ENCODE data around the gene BNC2. TPM values are rescaled to one million over a fixed set of nuclear protein-coding genes. Genes with fewer than 3 reads are reported as not detected.

BNC2 gene
- total and polyA plus RNA-seq, 8 donors = 0.28 to 7.6 (median 0.99) TPM

- H3K4me1 ChIP-seq = no peaks in the 10 kb centered on the region
- DNase-seq (no peak), FAIRE-seq (no peak), ATAC-seq (no peak)
- 55 to 72% methylated on average over 7 of the region's 7 CpGs for WGBS, 2 donors
- H3K4me3 ChIP-seq = no peak overlapping the region
- H3K36me3 ChIP-seq = no peaks in the 10 kb centered on the region
- intact Hi-C loops (cut with DNase I) = loop anchor here in 1 of 3 donors (10.0 kb wide), 1 partner anchor 65 kb away; no protein-coding TSS in a partner anchor
- TF ChIP-seq, protein P1, sequence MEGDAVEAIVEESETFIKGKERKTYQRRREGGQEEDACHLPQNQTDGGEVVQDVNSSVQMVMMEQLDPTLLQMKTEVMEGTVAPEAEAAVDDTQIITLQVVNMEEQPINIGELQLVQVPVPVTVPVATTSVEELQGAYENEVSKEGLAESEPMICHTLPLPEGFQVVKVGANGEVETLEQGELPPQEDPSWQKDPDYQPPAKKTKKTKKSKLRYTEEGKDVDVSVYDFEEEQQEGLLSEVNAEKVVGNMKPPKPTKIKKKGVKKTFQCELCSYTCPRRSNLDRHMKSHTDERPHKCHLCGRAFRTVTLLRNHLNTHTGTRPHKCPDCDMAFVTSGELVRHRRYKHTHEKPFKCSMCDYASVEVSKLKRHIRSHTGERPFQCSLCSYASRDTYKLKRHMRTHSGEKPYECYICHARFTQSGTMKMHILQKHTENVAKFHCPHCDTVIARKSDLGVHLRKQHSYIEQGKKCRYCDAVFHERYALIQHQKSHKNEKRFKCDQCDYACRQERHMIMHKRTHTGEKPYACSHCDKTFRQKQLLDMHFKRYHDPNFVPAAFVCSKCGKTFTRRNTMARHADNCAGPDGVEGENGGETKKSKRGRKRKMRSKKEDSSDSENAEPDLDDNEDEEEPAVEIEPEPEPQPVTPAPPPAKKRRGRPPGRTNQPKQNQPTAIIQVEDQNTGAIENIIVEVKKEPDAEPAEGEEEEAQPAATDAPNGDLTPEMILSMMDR (IDR thresholded peaks at IDR 0.05) = no peak
- H3K27ac ChIP-seq = no peak overlapping the region
- no peaks in the 10 kb centered on the region for H3K9me3 ChIP-seq
- no peaks in the 10 kb centered on the region for H3K27me3 ChIP-seq
These were observed 250.5 kb downstream of the BNC2 start for GRCh38 chr9:16619914-16620520.

GRCh38 chr9:16619402-16619801 lies 251.1 kb downstream of the BNC2 start:
- ATAC-seq = no peak
- H3K4me1 ChIP-seq = no peaks in the 10 kb centered on the region
- intact Hi-C loops (cut with DNase I) = loop anchor here in 1 of 3 donors (10.0 kb wide), 1 partner anchor 65 kb away; no protein-coding TSS in a partner anchor
- no peaks in the 10 kb centered on the region for H3K36me3 ChIP-seq
- DNase-seq = no peak
- no peak overlapping the region for H3K4me3 ChIP-seq
- H3K27ac ChIP-seq = no peak overlapping the region
- no peak for FAIRE-seq
- no peaks in the 10 kb centered on the region for H3K27me3 ChIP-seq
- TF ChIP-seq, protein P1 (IDR thresholded peaks at IDR 0.05) = no peak
- no peaks in the 10 kb centered on the region for H3K9me3 ChIP-seq

- TF ChIP-seq, protein P1 (IDR thresholded peaks at IDR 0.05) = no peak
- 66 to 76% methylated on average over 3 of the region's 3 CpGs for WGBS, 2 donors
- Histone ChIP-seq H3K27me3 (no peaks in the 10 kb centered on the region), H3K4me3 (no peak overlapping the region), H3K9me3 (no peaks in the 10 kb centered on the region), H3K36me3 (no peaks in the 10 kb centered on the region), H3K4me1 (no peaks in the 10 kb centered on the region), H3K27ac (no peak overlapping the region)
- DNase-seq (no peak), ATAC-seq (no peak), FAIRE-seq (no peak)
- intact Hi-C loops (cut with DNase I) = loop anchor here in 1 of 3 donors (10.0 kb wide), 1 partner anchor 64 kb away; no protein-coding TSS in a partner anchor
These were observed 251.9 kb downstream of the BNC2 start for GRCh38 chr9:16618524-16618923.

GRCh38 chr9:16616686-16617085 lies 253.8 kb downstream of the BNC2 start:
- H3K27me3 ChIP-seq = no peaks in the 10 kb centered on the region
- no peak for FAIRE-seq
- WGBS, 2 donors = 73 to 88% methylated on average over 2 of the region's 2 CpGs
- no peak for ATAC-seq
- H3K4me1 ChIP-seq = no peaks in the 10 kb centered on the region
- no peaks in the 10 kb centered on the region for H3K36me3 ChIP-seq
- H3K27ac ChIP-seq = no peak overlapping the region
- no peaks in the 10 kb centered on the region for H3K9me3 ChIP-seq
- no peak for DNase-seq
- TF ChIP-seq, protein P1 (IDR thresholded peaks at IDR 0.05) = no peak
- intact Hi-C loops (cut with DNase I) = loop anchor here in 1 of 3 donors (10.0 kb wide), 1 partner anchor 62 kb away; no protein-coding TSS in a partner anchor
- H3K4me3 ChIP-seq = no peak overlapping the region

- Histone ChIP-seq H3K36me3 (no peaks in the 10 kb centered on the region), H3K27ac (no peak overlapping the region), H3K4me1 (no peaks in the 10 kb centered on the region), H3K27me3 (no peaks in the 10 kb centered on the region), H3K9me3 (no peaks in the 10 kb centered on the region), H3K4me3 (no peak overlapping the region)
- no peak for FAIRE-seq
- ATAC-seq = no peak
- 75 to 87% methylated on average over 4 of the region's 4 CpGs for WGBS, 2 donors
- DNase-seq = no peak
- TF ChIP-seq, protein P1 (IDR thresholded peaks at IDR 0.05) = no peak
- intact Hi-C loops (cut with DNase I) = loop anchor here in 1 of 3 donors (10.0 kb wide), 1 partner anchor 61 kb away; no protein-coding TSS in a partner anchor
These were observed 255.0 kb downstream of the BNC2 start for GRCh38 chr9:16615451-16615850.
